ENCODE measurements around the gene FARP1. TPM values are rescaled to one million over a fixed set of nuclear protein-coding genes. Genes with fewer than 3 reads are reported as not detected.

The FARP1 gene
- total and polyA plus RNA-seq, 10 of the 15 experiments (the other 5 are each of a cell fraction or from before 2014, with no cell fraction given): 0.17 to 6.9 (median 0.68) TPM

DNA sequence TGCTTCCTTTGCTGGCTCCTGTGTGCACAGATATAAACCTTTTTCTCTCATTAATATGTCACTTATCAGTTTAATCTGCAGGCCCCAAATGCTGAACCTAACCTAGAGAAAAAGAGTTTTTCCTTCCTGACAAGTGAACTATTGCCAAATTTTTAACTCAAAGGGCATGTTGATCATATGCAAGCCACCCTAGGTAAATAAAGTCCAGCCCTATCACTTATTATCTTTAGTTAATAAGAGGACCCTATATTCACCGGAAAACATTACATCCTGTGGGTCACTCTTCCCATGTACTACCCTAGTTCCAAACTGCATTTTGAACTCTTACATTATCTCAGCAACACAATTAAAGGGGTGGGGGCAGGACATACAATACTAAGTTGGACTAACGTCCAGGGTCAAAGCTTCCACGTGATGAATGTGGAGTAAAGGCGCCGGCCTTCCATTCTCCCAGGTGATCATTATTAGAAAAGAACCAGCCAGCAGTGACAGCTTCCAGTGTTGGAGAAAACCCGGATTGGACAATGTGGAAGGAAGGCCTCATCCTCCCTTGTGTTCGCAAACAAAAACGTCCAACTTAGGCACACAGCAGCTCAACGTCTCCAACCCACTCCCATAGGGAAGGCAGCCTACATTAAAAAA, 347.4 kb downstream of the FARP1 start (continued):
- TF ChIP-seq, protein P1, sequence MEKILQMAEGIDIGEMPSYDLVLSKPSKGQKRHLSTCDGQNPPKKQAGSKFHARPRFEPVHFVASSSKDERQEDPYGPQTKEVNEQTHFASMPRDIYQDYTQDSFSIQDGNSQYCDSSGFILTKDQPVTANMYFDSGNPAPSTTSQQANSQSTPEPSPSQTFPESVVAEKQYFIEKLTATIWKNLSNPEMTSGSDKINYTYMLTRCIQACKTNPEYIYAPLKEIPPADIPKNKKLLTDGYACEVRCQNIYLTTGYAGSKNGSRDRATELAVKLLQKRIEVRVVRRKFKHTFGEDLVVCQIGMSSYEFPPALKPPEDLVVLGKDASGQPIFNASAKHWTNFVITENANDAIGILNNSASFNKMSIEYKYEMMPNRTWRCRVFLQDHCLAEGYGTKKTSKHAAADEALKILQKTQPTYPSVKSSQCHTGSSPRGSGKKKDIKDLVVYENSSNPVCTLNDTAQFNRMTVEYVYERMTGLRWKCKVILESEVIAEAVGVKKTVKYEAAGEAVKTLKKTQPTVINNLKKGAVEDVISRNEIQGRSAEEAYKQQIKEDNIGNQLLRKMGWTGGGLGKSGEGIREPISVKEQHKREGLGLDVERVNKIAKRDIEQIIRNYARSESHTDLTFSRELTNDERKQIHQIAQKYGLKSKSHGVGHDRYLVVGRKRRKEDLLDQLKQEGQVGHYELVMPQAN (conservative IDR thresholded peaks at IDR 0.05): no peak
- no peak for TF ChIP-seq HCFC1 (IDR thresholded peaks at IDR 0.05; ENCODE audit: low read length)
- TF ChIP-seq, protein P2, sequence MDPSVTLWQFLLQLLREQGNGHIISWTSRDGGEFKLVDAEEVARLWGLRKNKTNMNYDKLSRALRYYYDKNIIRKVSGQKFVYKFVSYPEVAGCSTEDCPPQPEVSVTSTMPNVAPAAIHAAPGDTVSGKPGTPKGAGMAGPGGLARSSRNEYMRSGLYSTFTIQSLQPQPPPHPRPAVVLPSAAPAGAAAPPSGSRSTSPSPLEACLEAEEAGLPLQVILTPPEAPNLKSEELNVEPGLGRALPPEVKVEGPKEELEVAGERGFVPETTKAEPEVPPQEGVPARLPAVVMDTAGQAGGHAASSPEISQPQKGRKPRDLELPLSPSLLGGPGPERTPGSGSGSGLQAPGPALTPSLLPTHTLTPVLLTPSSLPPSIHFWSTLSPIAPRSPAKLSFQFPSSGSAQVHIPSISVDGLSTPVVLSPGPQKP (IDR thresholded peaks at IDR 0.05; ENCODE audit: low read depth, low read length): no peak

DNA sequence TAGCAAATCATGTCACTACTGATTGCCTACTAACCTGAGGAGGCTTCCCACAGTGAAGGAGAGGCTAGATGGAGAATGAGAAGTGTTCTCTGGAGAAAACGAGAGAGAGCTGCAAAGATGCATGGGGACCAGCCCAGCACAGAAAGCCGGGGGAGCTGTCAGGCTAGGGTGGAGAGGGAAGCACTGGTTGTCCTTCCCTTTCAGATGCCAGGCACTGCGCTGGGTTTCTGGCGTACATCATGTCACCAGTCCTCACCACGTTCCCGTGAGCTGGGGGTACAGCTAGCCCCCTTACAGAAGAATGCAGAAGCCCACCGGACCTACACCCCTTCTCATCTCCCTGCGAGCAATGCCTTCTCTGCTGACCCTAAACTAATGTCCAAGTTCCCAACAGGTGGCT, 348.0 kb downstream of the FARP1 start:
- no peak overlapping the region for H2AFZ ChIP-seq (ENCODE audit: control insufficient read depth, low read depth, low read length)
- no peaks in the 10 kb centered on the region for H3K9me3 ChIP-seq (replicated peaks; ENCODE audit: control insufficient read depth, insufficient read depth, low read length)
- TF ChIP-seq, protein P3, sequence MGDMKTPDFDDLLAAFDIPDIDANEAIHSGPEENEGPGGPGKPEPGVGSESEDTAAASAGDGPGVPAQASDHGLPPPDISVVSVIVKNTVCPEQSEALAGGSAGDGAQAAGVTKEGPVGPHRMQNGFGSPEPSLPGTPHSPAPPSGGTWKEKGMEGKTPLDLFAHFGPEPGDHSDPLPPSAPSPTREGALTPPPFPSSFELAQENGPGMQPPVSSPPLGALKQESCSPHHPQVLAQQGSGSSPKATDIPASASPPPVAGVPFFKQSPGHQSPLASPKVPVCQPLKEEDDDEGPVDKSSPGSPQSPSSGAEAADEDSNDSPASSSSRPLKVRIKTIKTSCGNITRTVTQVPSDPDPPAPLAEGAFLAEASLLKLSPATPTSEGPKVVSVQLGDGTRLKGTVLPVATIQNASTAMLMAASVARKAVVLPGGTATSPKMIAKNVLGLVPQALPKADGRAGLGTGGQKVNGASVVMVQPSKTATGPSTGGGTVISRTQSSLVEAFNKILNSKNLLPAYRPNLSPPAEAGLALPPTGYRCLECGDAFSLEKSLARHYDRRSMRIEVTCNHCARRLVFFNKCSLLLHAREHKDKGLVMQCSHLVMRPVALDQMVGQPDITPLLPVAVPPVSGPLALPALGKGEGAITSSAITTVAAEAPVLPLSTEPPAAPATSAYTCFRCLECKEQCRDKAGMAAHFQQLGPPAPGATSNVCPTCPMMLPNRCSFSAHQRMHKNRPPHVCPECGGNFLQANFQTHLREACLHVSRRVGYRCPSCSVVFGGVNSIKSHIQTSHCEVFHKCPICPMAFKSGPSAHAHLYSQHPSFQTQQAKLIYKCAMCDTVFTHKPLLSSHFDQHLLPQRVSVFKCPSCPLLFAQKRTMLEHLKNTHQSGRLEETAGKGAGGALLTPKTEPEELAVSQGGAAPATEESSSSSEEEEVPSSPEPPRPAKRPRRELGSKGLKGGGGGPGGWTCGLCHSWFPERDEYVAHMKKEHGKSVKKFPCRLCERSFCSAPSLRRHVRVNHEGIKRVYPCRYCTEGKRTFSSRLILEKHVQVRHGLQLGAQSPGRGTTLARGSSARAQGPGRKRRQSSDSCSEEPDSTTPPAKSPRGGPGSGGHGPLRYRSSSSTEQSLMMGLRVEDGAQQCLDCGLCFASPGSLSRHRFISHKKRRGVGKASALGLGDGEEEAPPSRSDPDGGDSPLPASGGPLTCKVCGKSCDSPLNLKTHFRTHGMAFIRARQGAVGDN (IDR thresholded peaks at IDR 0.05): no peak
- TF ChIP-seq SREBF1 (IDR thresholded peaks at IDR 0.05; ENCODE audit: low read length): no peak
- no peak for TF ChIP-seq BMI1 (IDR thresholded peaks at IDR 0.05; ENCODE audit: borderline replicate concordance)
- TF ChIP-seq, protein P4, sequence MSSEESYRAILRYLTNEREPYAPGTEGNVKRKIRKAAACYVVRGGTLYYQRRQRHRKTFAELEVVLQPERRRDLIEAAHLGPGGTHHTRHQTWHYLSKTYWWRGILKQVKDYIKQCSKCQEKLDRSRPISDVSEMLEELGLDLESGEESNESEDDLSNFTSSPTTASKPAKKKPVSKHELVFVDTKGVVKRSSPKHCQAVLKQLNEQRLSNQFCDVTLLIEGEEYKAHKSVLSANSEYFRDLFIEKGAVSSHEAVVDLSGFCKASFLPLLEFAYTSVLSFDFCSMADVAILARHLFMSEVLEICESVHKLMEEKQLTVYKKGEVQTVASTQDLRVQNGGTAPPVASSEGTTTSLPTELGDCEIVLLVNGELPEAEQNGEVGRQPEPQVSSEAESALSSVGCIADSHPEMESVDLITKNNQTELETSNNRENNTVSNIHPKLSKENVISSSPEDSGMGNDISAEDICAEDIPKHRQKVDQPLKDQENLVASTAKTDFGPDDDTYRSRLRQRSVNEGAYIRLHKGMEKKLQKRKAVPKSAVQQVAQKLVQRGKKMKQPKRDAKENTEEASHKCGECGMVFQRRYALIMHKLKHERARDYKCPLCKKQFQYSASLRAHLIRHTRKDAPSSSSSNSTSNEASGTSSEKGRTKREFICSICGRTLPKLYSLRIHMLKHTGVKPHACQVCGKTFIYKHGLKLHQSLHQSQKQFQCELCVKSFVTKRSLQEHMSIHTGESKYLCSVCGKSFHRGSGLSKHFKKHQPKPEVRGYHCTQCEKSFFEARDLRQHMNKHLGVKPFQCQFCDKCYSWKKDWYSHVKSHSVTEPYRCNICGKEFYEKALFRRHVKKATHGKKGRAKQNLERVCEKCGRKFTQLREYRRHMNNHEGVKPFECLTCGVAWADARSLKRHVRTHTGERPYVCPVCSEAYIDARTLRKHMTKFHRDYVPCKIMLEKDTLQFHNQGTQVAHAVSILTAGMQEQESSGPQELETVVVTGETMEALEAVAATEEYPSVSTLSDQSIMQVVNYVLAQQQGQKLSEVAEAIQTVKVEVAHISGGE (CRISPR knock-in tag; IDR thresholded peaks at IDR 0.05): no peak
- no peak for TF ChIP-seq NR2F1 (conservative IDR thresholded peaks at IDR 0.05)
- TF ChIP-seq ESRRA (IDR thresholded peaks at IDR 0.05; ENCODE audit: low read length): no peak
- H3K79me2 ChIP-seq (ENCODE audit: control insufficient read depth, insufficient read depth, low read length): peaks cover 67% of the 10 kb centered on the region
- WGBS (ENCODE audit: insufficient coverage, insufficient replicate concordance, low lambda C conversion rate, missing lambda C conversion rate): 79% methylated on average over 8 of the region's 8 CpGs
- H3K9ac ChIP-seq (ENCODE audit: control insufficient read depth, insufficient read depth, low read length): no peak overlapping the region
- ATAC-seq (no peak), FAIRE-seq (no peak), DNase-seq (ENCODE audit: low read depth, low spot score) (no peak)
- H3K4me3 ChIP-seq: no peak overlapping the region
- intact Hi-C loops (cut with micrococcal nuclease; ENCODE audit: unreplicated experiment): no loop called here
- H3K27ac ChIP-seq (ENCODE audit: control insufficient read depth, insufficient read depth): no peak overlapping the region
- RAD21 ChIA-PET (ENCODE audit: unreplicated experiment): interaction anchor here (1.7 kb wide), 1 partner anchor 14 kb away, joined by 4 read pairs; no protein-coding TSS in a partner anchor
- no peak overlapping the region for H3K4me2 ChIP-seq (ENCODE audit: control insufficient read depth, insufficient read depth)
- CTCF ChIA-PET: interaction anchor here (0.6 to 1.1 kb wide), 3 partner anchors 34 to 163 kb away, joined by 3 read pairs; no protein-coding TSS in a partner anchor
- peaks cover 42% of the 10 kb centered on the region for H3K4me1 ChIP-seq (ENCODE audit: control insufficient read depth, insufficient read depth, low read length)
- POLR2A ChIA-PET: interaction anchor here (0.6 to 1.3 kb wide), 4 partner anchors 8 to 80 kb away, joined by 3 to 4 read pairs (median 4); no protein-coding TSS in a partner anchor
- peaks cover 4 to 8% of the 10 kb centered on the region in 2 experiments; a peak in 3 of 4 replicates for H3K36me3 ChIP-seq (ENCODE audit: control insufficient read depth in 2 of 2, insufficient read depth in 2 of 2, low read length in 1 of 2)
- no peaks in the 10 kb centered on the region for H3K27me3 ChIP-seq (replicated peaks in 1 of 2; ENCODE audit: control insufficient read depth in 2 of 2, insufficient read depth in 2 of 2, low read length in 1 of 2)
- SMC1A ChIA-PET (ENCODE audit: uncharacterized antibody, unreplicated experiment): interaction anchor here (0.6 to 5.4 kb wide), 7 partner anchors 10 to 1149 kb away, joined by 3 to 28 read pairs (median 4); no protein-coding TSS in a partner anchor
- in situ Hi-C loops (cut with MboI): no loop called here
- H4K20me1 ChIP-seq (ENCODE audit: control insufficient read depth, insufficient read depth): peaks cover 7% of the 10 kb centered on the region; the same call in 1 of the 2 replicates
- BruUV-seq (replicated peaks): no TSS peak
